ENCODE data around the gene CYB5RL. TPM values are rescaled to one million over a fixed set of nuclear protein-coding genes. Genes with fewer than 3 reads are reported as not detected.
"Not testable (repeated sequence)": the region's sequence is repeated elsewhere in the genome, so short reads cannot be mapped to it uniquely, and the experiment has no call there.

Gene CYB5RL
- total RNA-seq, 3 donors from 2014 or later, result 6.9 to 9.1 (median 7.7) TPM

DNA sequence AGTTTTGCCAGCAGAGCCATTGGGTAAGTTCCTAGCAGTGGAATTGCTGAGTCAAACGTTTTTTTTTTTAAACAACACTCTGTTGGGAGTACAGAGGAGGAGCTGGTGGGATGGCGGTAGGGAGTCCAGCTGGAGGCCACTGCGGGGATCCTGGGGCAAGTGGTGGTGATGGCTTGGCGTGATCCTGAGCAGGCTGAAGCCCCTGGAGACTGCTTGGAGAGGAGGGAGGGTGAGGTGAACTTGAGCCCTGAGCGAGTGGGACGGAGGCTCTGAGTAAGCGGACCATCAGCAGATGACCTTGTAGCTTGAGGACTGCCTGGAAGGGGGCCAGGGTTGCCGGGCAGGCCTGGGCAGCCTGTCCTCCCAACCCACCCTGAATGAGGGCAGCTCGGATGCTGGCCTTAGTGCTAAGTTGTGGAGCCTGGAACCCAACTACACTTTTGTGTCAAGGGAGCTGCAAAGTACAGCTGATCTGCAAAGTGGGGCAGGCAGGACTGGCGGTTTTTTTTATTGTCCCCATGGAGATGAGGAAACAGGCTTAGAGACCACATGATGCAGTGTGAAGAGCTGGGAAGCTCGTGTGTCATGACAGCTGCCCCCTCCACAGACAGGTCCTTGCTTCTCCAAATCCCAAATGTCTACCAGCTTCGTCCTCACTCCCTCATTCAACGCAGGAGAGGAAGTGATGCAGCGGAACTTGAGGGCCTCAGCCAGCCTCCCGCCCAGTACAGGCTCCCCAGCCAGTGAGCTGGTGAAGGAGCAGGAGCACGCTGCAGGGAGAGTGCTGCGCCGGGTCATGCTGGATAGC lies 20.4 kb upstream of the CYB5RL start:
- Histone ChIP-seq H3K4me1 (ENCODE audit: low read depth) (peaks cover 12% of the 10 kb centered on the region), H3K9me3 (no peaks in the 10 kb centered on the region), H3K36me3 (ENCODE audit: low read depth) (peaks cover 9% of the 10 kb centered on the region), H3K4me3 (no peak overlapping the region)
- ATAC-seq (peak; percentile 21), DNase-seq (peak in 2 of 3 donors; percentile 29 to 59)
- intact Hi-C loops (cut with DNase I, micrococcal nuclease), result no loop called here
- TF ChIP-seq, protein P1, sequence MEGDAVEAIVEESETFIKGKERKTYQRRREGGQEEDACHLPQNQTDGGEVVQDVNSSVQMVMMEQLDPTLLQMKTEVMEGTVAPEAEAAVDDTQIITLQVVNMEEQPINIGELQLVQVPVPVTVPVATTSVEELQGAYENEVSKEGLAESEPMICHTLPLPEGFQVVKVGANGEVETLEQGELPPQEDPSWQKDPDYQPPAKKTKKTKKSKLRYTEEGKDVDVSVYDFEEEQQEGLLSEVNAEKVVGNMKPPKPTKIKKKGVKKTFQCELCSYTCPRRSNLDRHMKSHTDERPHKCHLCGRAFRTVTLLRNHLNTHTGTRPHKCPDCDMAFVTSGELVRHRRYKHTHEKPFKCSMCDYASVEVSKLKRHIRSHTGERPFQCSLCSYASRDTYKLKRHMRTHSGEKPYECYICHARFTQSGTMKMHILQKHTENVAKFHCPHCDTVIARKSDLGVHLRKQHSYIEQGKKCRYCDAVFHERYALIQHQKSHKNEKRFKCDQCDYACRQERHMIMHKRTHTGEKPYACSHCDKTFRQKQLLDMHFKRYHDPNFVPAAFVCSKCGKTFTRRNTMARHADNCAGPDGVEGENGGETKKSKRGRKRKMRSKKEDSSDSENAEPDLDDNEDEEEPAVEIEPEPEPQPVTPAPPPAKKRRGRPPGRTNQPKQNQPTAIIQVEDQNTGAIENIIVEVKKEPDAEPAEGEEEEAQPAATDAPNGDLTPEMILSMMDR (IDR thresholded peaks at IDR 0.05), result no peak

DNA sequence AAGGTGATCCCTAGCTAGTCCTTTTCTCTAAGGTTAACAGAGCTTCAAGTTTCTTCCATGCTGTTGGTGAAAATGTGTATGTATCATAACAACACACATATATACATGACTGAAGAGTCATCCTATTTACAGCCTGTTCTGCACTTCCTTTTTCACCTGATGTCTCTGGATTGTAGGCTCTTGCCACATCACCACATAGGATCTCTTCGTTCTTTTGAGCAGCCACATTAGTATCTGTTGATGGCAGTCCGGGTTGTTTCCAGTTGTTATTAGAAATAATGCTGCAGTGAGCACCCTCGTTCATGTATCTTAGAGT lies 19.8 kb upstream of the CYB5RL start:
- Histone ChIP-seq H3K36me3 (ENCODE audit: low read depth) (peaks cover 9% of the 10 kb centered on the region), H3K4me3 (no peak overlapping the region), H3K9me3 (no peaks in the 10 kb centered on the region), H3K4me1 (ENCODE audit: low read depth) (peaks cover 12% of the 10 kb centered on the region)
- TF ChIP-seq, protein P1 (IDR thresholded peaks at IDR 0.05), result no peak
- intact Hi-C loops (cut with DNase I, micrococcal nuclease), result loop anchor here in 1 of 2 donors (5.0 kb wide), 1 partner anchor 222 kb away; no protein-coding TSS in a partner anchor
- peak; percentile 26 for ATAC-seq
- DNase-seq, result no peak

DNA sequence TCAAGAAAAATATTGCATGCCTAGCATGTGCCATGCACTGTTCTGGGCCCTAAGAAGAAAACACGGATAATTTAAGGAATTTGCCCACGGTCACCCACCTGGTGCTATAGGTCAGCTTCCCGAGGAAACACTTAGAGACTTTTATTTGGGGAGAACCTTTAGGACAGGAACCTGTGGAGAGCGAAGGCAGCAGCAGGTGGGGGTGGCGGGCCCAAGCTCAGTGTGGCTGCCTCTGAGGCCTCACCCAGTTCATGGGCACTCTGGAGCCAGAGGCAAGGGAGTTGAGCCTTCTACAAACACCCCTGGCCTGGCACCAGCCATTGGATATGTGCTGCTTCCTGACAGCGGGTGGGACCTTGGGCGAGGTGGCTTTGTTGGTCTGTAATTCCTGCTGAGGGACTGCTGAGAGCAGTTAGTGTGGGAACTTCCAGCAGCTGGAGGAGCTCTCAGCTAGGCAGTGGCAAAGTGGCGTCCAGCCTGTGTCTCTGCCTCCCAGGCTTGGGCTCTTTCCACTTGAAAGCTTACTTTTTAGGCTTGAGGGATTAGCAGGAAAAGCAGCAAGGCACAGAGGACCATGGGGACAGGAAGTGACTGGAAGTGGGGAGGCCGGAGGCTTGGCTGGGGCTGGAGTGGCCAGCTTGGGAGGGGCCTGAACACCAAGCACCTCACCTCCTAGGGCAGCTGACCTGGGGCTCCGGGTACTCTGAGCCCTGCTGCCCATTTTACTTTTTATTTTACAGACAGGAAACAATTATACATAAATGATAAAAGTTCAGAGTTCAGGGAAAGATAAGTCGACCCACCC lies 19.3 kb upstream of the CYB5RL start:
- peaks cover 14% of the 10 kb centered on the region for H3K36me3 ChIP-seq (ENCODE audit: low read depth)
- H3K4me3 ChIP-seq, result no peak overlapping the region
- ATAC-seq (peak; percentile 55), DNase-seq (peak in 2 of 3 donors; percentile 51 to 52)
- H3K4me1 ChIP-seq (ENCODE audit: low read depth), result peaks cover 12% of the 10 kb centered on the region
- TF ChIP-seq, protein P1 (IDR thresholded peaks at IDR 0.05), result no peak
- no peaks in the 10 kb centered on the region for H3K9me3 ChIP-seq
- intact Hi-C loops (cut with DNase I, micrococcal nuclease), result loop anchor here in 1 of 2 donors (5.0 kb wide), 1 partner anchor 222 kb away; no protein-coding TSS in a partner anchor

DNA sequence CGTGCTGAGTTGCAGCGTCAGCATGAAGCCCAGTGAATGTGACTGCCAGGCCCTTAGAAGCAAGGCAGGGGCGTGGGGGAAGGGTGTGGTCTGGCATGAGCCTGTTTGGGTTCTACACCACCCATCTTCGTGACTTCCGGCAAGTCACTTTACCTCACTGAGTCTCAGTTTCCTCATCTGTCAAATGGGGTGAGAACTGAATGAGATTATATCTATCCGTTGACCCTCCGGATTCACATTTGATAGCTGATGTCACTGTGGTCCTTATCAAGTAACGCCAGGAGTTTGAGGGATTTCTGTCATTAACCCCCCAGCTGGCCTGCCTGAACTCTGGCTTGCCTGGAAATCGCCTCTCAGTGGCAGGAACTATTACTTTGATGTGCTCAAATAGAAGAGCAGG lies 15.7 kb upstream of the CYB5RL start:
- Histone ChIP-seq H3K9me3 (no peaks in the 10 kb centered on the region), H3K4me3 (no peak overlapping the region), H3K36me3 (ENCODE audit: low read depth) (peaks cover 14% of the 10 kb centered on the region), H3K4me1 (ENCODE audit: low read depth) (peaks cover 12% of the 10 kb centered on the region)
- intact Hi-C loops (cut with DNase I, micrococcal nuclease), result loop anchor here in 1 of 2 donors (5.0 kb wide), 1 partner anchor 218 kb away; no protein-coding TSS in a partner anchor
- TF ChIP-seq, protein P1 (IDR thresholded peaks at IDR 0.05), result no peak
- ATAC-seq, result no peak
- no peak for DNase-seq

DNA sequence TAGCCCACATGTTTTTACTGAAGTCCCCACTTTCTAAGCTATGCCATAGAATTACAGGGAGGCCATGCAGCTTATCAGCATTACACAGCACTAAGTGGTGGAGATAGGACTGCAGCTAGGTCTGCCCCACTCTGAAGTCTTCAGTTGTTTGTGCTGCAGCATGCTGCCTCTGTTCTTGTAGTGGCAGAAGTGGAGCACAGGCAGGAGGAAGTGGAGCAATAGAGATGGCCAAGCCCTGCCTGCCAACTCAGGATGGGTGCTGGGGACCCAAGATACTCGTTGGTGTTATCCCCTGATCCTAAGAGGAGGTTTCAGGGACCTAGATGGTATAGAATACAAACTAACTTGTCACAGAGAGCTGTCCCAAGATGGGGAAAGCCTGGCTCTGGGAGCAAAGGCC lies 13.0 kb upstream of the CYB5RL start:
- ATAC-seq (no peak), DNase-seq (no peak)
- no peaks in the 10 kb centered on the region for H3K9me3 ChIP-seq
- TF ChIP-seq, protein P1 (IDR thresholded peaks at IDR 0.05), result no peak
- no peaks in the 10 kb centered on the region for H3K4me1 ChIP-seq (ENCODE audit: low read depth)
- peaks cover 14% of the 10 kb centered on the region for H3K36me3 ChIP-seq (ENCODE audit: low read depth)
- H3K4me3 ChIP-seq, result no peak overlapping the region
- intact Hi-C loops (cut with DNase I, micrococcal nuclease), result no loop called here

DNA sequence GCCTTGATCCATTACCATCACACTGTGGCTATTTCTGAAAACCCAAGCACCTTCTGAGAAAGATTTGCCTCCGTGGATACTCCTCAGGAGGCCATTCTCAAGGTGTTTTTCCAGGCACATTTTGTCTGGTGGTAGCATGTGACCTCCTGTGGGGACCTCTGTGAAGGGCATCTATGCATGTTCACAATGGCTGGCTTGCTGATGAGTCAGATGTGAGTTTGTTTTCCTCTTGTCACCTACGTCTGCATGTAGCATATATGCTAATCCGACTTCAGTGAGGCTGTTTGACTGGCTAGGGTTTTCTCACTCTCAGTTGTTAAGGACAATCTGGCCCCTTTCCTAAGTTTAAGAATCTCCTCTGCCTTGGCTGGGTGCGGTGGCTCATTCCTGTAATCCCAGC lies 8.1 kb upstream of the CYB5RL start:
- H3K4me3 ChIP-seq; H3K9me3 ChIP-seq; intact Hi-C loops (cut with DNase I, micrococcal nuclease); H3K4me1 ChIP-seq (ENCODE audit: low read depth); ATAC-seq; DNase-seq: not testable (repeated sequence)
- H3K36me3 ChIP-seq (ENCODE audit: low read depth), result peaks cover 11% of the 10 kb centered on the region
